GM21576 (cell line): ENCODE results near the gene SMOC1.
"Not testable (repeated sequence)": the region's sequence is repeated elsewhere in the genome, so short reads cannot be mapped to it uniquely, and the experiment has no call there.

Source experiments
- ATAC-seq: cut with Tn5 transposase; IDR thresholded peaks from one replicate; pipeline ENCODE4 v1.9.1; 2021; ENCODE audit warnings: mild to moderate bottlenecking, moderate library complexity; ENCODE audit not compliant: unreplicated experiment

Gene SMOC1

GRCh38 chr14:69896080-69896479, 16.9 kb downstream of the SMOC1 start:
- ATAC-seq = no peak

DNA sequence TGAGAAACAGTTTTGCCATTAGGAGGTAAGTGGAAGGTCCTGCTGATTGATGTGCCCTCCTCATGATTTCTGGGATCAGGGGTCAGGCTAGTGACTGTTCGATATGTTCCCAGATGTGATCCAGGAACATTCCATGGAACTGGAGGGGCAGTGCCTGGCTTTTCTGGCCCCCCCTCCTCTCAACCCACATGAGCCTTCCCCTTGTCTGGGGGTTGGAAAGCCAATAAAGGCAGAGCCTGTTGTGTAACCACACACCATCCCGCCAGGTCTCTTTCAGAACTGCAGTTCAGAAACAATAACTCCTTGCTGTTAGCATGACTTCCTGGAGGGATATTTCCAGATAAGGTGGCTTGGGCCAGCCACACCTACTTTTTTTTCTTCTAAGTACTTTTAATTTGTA, 17.8 kb downstream of the SMOC1 start:
- no peak for ATAC-seq

DNA sequence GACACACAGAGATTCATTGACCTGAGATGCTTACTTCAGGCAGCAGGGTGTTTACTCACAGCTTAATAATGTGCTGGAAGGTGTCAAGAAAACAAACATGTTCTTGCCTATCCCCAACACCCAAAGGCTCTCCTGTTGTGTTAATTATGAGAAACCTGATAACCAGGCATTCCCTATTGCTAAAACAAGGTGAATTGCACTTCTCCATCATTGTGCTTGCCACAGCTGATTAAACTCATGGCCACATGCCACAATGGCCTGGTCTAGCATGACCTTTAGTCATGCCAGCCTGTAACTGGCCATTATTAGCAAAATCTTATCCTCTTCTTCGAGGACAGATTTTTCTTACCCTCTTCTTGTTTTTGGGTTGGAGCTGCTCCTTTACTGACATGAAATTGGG, 21.4 kb downstream of the SMOC1 start:
- ATAC-seq = no peak

GRCh38 chr14:69901113-69901951, 22.1 kb downstream of the SMOC1 start:
- no peak for ATAC-seq

GRCh38 chr14:69903046-69903445, 23.8 kb downstream of the SMOC1 start:
- ATAC-seq = not testable (repeated sequence)

DNA sequence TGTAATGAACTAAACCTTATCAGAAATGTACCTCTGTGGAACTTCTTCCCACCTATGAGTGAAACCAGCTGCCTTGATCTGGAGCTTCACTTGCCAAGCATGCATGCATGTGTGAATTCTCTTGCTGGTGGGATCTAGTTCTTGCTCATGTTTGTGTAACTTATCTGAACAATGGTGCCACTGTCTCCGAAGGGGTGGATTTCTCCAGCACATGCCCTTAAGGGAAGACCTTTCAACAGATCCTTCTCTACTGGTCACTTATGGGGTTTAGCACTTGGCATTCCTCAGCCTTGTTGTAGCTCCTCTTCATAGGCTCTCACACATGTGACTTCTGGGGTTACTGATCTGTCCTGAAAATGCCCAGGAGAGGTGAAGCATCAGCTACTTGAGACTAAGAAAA, 25.0 kb downstream of the SMOC1 start:
- ATAC-seq = no peak

GRCh38 chr14:69906201-69906600, 27.0 kb downstream of the SMOC1 start:
- no peak for ATAC-seq

DNA sequence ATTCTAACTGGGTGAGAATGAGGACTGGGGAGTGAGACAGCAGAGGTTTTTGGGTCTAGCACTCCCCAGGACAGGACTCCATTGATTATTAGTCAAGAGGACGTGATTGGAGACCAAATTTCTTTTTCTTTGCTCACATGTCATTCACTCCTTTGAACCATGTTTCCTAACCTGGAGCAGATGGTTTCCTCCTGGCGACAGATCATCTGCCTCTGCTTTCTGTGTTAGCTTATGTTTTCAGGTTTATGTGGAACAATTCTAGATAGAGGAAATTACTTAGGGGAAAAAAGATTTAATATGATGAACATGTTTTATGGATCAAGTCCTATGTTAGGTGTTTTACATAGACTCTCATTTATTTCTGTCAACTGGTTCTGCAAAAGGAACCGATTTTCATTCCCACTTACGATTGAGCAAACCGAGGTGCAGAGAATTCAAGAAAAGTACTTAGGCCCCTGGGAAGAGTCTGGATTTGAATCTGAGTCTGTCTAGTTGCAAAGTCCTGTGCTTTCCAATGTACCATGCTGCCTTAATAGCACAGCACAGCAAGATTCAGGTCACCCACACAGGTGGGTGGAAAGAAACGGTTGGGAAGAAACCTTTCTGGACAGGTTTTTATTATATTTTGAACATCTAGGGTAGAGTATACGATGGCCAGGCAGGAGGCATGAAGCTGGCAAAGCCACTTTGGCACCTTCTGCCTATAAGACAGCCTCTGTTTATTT, 30.8 kb downstream of the SMOC1 start:
- ATAC-seq = no peak

GRCh38 chr14:69910871-69911270, 31.7 kb downstream of the SMOC1 start:
- no peak for ATAC-seq

- ATAC-seq = no peak
Measured at GRCh38 chr14:69913686-69914085, 34.5 kb downstream of the SMOC1 start.

GRCh38 chr14:69916396-69916795, 37.2 kb downstream of the SMOC1 start:
- no peak for ATAC-seq

- no peak for ATAC-seq
Measured at GRCh38 chr14:69917287-69917686, 38.1 kb downstream of the SMOC1 start.

GRCh38 chr14:69919815-69920214, 40.6 kb downstream of the SMOC1 start:
- no peak for ATAC-seq

- no peak for ATAC-seq
Measured at GRCh38 chr14:69921052-69921451, 41.8 kb downstream of the SMOC1 start.

- no peak for ATAC-seq
Measured at GRCh38 chr14:69922198-69922597, 43.0 kb downstream of the SMOC1 start.

DNA sequence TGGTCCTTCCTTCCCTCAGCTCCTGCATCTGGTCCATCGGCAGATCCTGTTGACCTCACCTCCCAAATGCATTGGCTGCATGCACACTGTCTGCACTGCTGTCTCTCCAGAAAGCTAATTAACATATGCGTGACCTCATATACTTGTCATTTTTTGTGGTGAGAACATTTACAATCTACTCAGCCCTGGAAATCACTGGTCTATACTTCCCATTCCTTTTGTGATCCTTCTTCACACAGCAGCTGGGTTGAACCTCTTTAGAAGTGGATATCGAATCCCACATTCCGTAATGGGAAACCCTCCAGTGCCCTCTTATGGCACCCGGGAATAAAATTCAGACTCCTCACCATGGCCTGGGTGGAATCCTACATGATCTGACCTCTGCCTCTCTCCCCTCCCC, 45.0 kb downstream of the SMOC1 start:
- ATAC-seq = no peak

DNA sequence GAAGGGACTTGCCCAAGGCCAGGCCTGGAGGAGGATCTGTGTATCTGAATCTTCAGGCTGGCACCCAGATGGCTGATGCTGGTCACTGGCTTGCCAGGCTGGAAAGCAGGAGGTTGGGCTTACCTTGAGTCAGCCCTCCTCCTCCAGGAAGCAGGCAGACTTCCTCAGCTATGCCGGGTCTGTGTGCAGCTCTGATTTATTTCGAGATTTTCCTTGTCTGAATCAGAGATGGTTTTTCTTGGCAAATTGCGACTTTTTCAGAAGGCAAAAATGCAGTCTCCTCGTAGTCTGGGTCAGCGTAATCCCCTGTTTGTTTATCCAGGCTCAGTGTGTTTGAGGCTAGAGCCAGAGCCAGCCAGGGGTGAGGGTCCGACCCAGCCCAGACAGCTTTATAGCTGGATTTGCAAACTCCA, 48.9 kb downstream of the SMOC1 start:
- no peak for ATAC-seq

DNA sequence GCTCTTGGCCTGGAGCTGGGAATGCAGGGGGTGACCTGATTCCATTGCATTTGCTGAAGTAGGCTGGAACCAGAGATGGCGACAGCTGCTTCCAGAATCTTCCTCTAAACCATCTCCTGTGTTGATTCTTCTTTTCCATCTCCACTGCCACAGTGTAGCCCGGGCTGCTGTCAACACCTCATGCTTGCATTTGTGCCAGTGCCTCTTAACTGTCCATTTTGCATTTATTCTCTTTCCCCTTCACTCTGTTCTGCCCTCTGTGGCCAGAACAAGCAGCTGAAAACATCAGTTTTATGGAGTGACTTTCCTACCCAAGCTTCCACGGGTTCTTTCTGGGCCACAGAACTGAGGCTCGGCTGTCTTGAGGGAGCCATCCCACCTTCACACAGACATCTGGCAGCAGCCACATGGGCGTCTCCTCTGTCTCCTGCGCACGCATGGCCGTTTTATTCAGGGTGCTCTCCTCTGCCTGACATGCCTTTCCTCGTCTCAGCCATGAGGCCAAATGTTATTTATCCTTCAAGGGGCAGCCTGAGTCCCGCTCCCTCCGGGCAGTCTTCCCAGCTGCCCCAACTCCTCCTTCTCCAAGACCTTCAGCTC, 51.7 kb downstream of the SMOC1 start:
- no peak for ATAC-seq

GRCh38 chr14:69931960-69932359, 52.7 kb downstream of the SMOC1 start:
- ATAC-seq = no peak

- ATAC-seq = no peak
Measured at GRCh38 chr14:69932391-69932790, 53.2 kb downstream of the SMOC1 start.

DNA sequence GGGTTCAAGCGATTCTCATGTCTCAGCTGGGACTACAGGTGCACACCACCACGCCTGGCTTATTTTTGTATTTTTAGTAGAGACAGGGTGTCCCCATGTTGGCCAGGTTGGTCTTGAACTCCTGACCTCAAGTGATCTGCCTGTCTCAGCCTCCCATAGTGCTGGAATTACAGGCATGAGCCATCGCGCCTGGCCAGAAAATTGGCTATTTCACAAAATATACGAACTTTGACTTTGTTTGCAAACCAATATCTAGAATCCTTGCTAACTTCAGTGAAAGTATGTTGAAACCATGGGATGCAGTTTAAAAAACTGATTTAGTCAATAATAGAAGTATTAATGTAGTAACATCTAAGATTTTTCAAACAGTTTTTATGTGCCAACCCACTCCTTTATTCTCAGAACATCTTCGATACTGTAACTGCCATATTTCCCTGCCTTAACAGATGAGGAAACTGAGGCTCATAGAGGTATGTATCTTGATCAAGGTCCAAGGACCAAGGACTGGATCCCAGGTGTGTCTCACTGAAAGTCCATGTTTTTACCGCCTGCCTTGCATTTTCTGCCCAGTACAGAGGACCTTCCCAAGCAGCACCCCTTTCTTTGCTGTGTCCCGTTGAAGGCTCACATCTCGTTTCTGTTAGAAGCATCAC, 54.5 kb downstream of the SMOC1 start:
- no peak for ATAC-seq
